DMS153 treated with DMSO at 0.1 percent for 48 hours (cell line): ENCODE measurements around the gene TSPAN9.

Experiments
- DNase-seq: peaks from one replicate; lab custom pipeline; 2025; ENCODE audit not compliant: unreplicated experiment; lab: John Stamatoyannopoulos, UW

Gene TSPAN9

DNA sequence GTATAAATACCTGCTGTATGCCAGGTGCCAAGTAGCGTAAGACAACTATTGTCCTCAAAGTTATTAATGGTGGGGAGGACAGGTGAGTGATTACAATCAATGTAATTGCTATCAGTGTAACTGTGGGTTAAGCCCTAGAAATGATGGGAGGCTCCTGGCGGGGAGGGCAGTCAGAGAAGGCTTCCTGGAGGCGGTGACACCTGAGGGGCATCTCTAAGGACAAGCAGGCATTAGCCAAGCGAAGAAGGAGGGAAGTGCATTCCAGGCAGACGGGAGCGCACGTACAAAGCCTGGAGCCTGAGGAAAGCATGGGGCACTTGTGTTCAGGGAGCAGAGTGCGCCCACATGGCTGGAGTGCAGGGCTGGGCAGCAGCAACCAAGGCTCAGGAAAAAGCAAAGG is 230.9 kb downstream of the TSPAN9 start:
- DNase-seq: no peak

DNA sequence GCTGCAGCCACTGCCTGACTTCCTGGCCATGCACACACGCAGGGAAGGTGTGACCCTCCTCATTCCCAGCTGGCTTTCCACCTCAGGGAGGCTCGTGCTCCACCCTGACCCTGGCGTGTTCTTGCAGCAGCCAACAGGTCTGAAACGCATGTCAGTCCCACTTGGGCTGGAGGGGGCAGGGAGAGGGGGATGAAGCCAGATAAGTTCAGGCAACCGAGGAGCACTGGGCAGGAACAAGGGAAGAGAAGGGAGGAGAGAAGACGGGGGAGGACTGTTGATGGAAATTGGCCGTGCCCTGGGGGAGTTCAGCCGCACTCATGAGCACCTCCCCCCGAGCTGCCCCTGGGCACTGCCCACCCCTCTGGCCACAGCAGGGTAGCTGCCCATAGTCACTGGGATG is 231.4 kb downstream of the TSPAN9 start:
- no peak for DNase-seq

DNA sequence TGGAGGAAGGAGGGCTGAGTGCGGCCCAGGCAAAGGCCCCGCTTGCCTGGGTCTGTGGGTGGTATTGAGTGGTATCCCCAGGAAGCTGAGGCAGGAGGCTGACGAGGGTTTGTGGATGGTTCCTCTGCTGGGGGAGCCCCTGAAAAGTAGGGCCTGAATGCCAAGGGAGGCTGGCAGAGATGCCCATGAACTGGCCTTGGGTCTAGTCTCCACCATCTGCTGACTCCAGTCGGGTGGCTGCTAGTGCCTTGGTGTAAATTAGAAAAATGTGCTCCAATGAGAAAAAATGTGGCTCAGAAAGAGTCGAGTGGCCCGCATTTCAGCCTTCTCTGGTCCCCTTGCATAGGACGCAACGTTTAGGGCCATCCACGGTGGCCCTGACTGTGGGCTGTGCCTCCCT is 232.6 kb downstream of the TSPAN9 start:
- DNase-seq: no peak

DNA sequence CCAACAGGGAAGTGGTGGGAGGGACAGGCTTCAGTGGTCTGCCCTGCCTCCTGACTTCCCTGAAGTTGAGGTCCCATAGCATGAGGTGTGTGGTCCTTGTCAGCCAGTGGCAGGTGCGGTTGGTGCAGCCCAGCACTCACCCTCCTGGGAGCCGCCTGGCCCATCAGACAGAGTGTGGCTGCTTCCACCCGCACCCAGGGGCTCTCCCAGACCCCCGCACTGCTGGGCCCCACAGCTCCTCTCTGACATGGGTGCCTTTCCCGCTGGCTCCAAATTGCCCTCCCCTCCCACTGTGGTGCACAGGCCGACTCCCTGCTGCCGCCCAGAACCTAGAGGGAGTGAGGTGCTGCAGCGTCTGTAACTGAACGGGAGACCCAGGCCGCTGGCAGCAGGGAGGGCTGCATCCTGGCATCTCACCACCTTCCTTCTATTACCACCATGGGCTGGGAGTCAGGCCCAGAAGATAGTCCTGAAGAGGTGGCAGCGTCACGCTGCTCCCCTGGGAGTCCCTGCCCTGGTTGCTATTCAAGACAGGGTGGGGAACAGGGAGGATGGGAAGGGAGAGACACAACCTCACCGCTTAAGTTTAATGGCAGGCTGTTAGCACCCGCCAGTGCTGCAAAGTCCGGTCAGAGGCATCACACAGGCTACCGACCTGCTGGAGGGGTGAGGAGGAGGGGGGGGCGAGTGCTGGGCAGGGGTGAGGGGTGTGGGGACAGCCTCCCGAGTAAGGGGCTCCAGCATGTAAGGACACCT is 233.3 kb downstream of the TSPAN9 start:
- DNase-seq: peak; percentile 36

DNA sequence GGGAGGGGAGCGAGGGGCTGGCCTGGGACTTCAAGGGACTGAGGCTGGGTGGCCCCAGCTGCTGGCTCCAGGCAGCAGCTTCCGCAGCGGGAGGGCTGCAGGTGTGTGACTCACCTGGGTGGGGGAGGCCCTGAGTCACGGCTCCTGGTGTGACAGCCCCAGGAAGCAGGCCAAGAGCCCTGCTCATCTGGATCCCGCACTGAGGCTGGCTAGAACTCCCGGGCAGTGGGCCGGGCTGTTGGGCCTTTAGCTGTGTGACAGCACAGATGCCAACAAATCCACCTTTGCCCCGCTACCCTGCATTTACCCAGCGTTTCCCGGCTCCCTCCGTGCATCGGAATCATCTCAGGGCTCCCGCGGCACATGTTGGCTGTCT is 233.8 kb downstream of the TSPAN9 start:
- DNase-seq: peak; percentile 39

DNA sequence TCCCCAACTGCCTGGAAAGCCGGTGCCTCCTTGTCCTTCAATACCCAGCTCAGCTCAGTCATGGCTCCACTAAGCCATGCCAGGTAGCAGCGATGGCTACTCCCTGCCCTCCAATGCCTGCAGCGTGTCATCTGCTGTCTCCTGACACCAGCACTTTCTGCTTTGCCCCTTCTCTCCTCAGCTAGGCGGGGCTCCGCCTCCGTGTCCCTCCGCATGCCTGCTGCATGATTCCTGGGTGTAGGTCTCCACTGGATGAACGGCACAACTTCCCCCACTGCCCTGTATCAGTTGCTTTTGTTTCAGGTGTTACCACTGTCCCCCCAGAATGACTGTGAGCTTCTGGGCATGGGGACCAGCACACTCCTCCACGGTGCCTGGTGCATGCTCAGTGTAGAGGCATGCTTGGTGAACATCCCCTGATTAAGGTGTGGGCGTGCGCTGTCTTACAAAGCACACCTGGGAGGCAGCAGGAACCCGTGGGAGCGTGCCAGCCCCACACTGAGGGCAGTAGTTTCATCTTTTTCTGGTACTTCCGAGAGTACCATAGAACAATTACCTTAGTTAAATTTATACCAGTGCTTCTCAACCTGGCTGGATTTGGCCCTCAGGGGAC is 234.4 kb downstream of the TSPAN9 start:
- DNase-seq: no peak

DNA sequence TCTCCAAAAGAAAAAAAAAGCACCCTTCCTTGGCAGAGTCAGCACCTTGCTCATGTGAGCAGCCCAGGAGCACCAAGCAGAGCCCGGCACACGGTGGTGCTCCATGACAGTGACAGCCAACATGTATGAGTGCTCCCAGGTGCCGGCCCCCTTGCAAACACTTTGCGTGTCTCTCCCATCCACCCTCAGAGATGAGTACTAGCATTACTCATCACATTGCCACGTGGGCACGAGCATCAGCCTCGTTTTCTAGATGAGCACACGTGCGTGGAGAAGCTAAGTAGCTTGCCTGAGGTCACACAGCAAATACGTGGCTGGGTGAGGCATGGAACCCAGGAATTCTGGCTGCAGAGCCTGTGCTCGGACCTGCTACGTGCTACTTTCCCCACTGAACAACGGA is 235.9 kb downstream of the TSPAN9 start:
- no peak for DNase-seq

DNA sequence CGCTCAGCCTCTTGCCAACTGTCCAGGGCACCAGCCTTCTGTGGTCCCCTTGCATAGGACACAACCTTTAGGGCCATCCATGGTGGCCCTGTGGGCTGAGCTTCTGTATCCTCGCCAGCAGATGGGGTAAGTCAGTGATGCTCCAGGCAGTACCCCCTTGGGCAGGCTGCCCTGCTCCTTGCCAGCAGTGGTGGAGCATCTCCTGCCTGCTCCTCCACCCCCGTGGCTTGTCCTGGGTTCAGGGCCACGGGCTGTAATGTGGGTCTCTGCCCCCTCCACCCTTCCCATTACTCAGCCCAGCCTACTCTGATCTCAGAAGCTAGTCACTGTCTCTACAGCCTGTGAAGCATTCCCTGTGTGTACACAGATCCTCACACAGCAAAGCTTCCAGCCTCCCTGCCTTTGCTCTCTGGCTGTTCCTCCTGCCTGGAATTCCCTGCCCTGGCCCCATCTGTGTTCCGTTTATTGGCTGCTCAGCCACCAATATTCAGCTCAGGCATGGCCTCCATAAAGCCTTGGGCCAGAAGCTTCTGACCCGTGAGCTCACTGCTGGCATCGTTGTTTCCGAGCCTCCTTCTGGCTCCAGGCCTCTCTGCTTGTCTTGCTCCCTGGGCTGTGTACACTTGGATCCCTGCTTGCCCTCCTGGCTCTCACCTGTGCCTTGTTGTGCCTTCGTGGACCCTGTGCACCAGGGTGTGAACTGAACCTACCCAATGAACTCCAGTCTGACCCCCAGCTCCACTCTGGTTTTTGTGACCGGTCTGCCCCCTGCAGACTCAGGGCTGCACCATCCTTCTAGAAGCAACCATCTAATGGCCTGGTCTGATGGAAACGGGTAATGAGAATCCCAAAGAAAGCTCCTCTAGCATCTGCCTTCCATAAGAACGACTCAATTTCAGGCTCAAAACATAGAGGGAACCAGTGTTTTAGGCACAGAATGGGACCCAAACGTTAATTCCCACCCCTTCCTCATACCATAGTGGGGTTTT is 236.8 kb downstream of the TSPAN9 start:
- DNase-seq: peak; percentile 28

DNA sequence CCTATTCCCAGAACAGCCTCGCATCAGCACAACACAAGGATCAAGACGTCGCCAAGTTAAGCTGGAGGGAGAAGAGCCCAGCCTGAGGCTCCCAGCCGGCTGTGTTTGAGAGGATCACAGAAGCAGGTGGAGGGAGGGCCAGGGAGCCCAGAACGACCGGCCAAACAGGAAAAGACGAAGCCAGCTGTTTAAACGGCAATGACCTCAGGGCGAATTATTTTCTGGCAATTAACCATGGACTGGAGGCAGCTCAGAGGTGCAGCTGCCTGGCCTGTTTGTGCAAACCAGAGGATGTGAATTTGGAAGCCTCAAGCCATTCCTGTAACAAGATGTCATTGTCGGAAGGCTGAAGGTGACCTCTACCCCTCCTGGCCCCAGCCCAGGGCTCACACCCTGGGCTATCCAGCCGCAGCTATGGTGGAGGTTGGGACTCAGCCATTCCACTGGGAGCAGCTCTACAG is 238.1 kb downstream of the TSPAN9 start:
- peak; percentile 77 for DNase-seq

DNA sequence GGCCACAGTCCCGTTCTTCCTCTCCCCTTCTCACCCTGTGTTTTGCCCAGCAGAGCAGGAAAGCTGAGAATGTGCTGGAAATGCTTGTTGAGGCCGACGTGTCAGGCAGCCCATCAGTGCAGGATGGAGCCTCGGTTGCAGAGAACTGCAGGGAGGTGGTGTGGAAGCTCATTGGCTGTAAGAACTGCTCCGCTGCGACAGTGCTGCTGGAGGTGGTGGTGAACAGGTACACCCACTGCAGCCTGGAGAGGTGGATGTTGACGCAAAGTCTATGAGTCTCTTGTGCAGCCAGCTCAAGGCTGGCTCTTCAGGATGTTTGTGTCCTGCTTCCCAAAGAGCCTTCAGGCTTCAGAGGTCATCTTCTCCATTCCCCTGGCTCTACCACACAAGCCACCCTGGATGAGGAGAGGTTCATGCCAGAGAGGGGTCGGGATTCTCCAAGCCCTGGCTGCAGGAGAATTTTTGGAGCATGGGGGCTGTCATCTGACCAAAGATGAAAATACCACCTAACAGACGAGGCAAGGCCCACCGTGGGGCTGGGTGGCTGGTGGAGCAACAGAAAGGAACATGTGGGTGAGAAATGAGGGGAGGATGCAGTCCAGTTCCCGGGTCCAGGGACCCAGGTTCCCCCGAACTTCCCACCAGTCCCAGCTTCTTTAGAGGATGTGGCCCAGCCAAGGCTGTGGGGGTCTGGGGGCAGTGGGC is 239.7 kb downstream of the TSPAN9 start:
- no peak for DNase-seq

DNA sequence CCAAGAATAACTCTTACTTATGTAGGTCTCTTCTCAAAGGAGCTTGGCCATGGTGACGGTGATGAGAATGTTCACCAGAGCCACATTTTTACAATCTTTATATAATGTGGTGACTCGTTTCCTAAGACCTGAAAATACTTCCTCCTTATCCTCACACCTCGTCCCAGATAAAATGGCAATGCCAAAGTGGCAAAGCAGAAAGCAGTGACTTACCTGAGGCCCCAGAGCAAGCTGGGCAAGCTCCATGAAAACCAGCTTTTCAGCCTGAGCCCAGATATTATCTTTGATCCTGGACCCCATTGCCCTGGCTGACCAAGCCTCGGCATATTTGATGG is 240.3 kb downstream of the TSPAN9 start:
- no peak for DNase-seq

DNA sequence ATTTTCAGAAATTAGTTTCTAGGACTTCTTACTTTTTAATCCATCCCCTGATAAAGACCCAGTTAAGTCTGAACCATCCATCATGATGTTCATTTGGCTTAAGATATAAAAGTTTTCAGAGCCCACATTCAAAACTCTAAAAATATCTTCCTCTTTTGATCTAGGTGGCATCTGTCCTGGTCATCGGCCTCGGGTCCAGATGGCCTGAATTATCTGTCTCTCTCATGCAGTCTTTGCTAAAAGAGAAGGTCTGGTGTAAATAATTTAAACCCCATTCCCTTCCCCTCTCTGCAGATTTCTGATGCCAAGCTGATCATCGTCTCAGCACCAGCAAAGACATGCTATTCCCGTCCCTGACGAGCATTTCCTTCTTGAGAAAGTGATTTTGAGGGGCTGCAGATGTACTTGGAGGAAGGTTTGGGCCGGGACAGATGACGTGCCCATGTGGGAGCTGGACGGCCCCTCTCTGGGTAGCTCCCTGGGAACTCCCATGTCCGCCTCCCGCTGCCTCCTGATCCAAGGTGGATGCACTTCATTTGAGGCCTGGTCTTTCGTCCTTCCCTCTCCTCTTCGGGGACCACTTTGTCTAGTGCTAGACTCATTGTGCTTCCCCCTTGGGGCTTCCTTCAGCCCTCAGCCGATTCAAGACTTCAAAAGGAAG is 240.8 kb downstream of the TSPAN9 start:
- DNase-seq: no peak

DNA sequence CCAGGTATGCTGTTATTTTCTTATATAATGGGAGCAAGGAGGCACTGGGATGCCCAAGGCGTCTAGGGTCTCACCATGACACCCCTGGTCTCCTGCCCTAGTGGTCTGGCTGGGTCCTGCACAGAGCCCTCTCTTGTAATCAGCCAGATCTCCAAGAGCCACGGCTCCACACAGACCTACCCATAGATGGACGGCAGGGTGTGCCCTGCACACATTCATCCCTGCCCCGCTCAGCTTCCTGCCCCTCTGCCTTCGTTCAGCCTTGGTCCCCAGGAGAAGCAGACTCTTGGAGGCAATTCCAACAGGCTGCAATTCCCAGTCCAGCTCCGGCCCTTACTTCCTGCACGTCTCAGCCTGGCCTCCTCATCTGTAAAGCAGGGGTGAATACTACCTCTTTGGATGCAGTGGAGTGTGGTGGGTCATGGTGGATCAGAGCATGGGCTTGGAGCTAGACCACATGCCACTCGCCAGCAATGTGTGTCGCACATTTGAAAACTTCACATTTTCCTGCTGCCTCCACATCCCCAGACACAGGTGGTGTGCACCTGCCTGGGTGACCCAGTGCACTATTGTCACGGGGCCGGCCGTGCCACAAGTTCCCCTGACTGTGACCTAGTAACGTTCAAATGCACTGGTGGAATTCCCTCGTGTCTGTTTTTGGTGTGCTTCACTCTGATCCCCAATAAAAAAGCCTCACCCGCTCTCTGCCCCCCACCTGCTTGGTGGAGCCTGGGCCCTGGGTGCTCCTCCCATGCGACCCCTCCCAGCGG is 242.7 kb downstream of the TSPAN9 start:
- no peak for DNase-seq

DNA sequence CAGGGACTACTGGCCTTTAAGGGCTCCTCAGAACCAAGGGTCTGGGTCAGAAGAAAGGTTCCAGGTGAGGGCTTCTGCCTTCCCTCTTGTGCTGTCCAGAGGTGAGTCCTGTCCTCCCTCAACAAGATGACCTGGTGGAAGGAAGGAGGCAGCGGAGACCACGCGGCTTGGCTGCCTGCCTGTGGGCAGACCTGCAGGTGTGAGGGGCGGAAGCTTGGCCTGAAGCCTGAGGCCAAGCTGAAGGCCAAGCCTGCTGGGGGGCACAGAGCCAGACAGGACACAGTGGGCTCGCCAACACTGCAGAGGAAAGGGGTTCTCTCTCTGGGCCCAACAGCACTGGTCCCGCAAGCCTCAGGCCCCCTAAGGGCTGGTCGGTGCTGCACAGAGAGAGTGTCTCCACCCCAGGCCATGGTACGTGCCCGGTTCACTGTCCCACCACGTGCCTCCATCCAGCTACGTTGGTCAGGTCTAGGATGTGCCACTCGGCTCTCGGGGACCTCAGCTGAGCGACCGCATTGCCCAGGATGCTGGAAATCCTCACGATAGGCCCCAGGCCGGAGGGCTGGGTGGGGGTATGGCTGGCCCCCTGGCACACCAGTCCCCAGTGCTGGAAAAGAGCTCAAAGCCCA is 243.8 kb downstream of the TSPAN9 start:
- DNase-seq: no peak

DNA sequence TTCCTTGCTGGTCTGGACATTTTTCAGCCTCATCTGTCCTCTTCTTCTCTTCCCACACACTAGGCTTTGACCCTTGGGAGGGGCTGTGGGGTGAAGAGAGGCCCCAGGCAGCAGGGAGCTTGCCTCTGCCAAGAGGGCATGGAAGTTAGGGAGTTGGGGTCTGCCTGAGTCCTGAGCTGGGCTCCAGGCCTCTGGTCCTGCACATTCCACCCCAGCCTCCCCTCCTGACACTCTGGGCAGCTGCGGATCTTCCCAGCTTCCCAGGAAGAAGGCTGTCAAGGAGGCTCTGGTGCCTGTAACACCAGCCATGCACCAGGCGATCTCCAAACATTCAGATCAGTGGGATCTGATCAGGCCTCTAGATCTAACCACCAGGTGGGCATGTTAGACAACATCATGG is 244.7 kb downstream of the TSPAN9 start:
- DNase-seq: no peak

DNA sequence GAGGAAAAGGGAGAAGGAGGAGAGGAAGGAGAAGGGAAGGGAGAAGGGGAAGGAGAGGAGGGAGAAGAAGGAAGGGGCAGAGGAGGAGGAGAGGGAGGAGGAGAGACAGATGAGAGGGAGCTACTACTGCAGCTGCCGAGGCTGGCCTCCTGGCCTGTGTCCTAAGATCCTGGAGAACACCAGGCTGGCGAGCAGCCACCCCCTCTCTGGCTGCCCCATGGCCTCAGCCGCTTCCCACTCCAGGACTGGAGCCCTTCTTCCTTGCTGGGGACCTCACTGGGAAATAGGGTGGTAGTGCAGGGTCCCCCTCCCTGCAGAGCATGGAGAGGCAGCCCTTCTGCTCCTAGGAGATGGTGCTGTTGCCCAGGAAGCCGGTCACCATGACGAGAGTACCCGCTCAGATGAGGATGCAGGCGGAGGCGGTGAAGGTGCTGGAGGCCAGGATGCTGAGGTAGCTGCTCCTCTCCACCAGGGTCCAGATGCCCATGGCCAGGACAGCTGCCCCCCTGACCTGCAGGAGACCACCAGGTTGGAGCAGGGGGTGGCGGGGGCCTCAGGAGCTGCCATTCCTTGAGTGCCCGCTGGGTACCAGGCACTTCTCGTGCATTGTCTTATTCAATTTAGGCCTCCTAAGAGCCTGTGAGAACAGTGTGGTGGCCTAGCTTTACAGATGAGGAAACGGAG is 246.0 kb downstream of the TSPAN9 start:
- no peak for DNase-seq

DNA sequence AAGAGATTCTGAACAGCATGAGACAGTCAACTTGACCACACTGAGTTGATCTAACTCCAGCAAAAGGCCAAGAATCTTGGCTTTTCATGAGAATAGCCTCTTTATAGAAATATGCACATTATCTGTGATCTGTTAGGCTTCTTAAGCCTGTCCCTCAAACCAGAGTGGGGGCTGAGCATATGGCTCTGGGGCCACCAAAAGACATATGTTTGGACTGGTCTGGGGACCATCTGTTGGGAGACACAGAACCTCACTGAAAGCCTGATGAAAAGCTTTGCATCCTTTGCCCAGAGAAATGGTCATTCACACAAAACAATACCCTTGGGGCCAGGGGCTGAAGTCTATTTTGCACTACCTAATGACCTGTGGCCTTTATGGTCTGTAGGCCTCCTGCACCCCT is 248.6 kb downstream of the TSPAN9 start:
- DNase-seq: no peak

DNA sequence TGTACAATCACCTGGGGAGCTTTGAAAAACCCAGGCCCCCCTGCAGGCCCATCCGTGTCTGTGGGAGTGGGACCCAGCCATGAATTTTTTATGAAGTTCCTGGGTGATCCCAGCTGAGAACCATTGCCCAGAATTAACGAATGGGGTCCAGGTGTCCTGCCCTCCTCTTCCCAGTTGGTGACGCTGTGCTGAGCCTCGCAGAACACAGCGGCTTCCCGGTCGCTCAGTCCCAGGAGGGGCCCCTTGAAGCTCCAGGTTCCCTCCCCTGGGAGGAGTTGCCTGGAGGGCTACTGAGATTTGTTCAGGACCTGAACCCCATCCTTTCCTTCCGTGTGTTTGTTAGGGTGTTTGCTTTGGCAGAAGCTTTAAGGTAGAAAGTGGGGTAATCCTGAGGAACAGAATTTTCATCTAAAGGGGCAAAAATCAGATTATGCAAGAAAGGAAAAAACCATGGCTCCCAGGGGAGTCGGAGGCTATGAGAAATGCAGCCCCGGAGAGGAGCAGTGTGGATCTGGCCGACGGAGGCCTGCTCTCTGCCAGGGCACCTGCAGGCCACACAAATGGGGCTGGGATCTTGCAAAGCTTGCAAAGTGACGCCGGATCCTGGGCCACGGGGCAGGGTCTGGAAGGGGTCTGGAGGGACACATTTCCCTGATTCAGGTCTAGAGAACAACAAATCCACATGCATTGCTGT is 249.1 kb downstream of the TSPAN9 start:
- DNase-seq: no peak
